A549 (cell line): ENCODE data around the gene NT5C3B. TPM values are rescaled to one million over a fixed set of nuclear protein-coding genes. Genes with fewer than 3 reads are reported as not detected.
A peak's percentile ranks its signal among the peaks of the same experiment; 100 is the strongest.

ENCODE experiments used
- ATAC-seq, 2 experiments: fragments of 200-7000 bp in 1 of 2; fragments of >200 bp in 1 of 2; cut with Nextera tagmentation in 1 of 2; cut with Tn5 transposase in 1 of 2; 3 replicates each; pipeline versions ENCODE4 v1.8.0 to v1.9.1; 2018 to 2020; ENCODE audit warnings: mild to moderate bottlenecking in 1 of 2, moderate library complexity in 1 of 2
- CTCF ChIA-PET: fragments of 300-600 bp; sonication (Branson Sonifier 250); formaldehyde crosslinking; extraction: SDS; loops from one replicate; lab custom pipeline; 2021; ENCODE audit warnings: antibody characterized with exemption, inconsistent platforms; lab: Yijun Ruan, JAX
- POLR2A ChIA-PET: fragments of 350-600 bp; formaldehyde crosslinking; extraction: SDS; loops from one replicate; lab custom pipeline; 2021; ENCODE audit warnings: antibody characterized with exemption, inconsistent platforms; lab: Yijun Ruan, JAX
- DNase-seq, 2 experiments: peaks; one replicate each; pipeline versions ENCODE4 v3.0.0 to v3.0.0-alpha.2; 2011 to 2016; ENCODE audit warnings: low read depth in 1 of 2, low spot score in 1 of 2
- FAIRE-seq: peaks from 2 replicates; lab custom pipeline; 2011; peaks lifted over from hg19 to GRCh38; lab: Jason Lieb, UNC
- H3K27ac ChIP-seq, 2 experiments: fragments of >200 bp; sonication (Bioruptor Twin); formaldehyde crosslinking; 3 replicates each; pipeline ENCODE4 v1.5.1; 2016 to 2017
- H3K4me1 ChIP-seq: fragments of >200 bp; sonication (Bioruptor Twin); formaldehyde crosslinking; 3 replicates; pipeline ENCODE4 v1.6.1; 2016
- H3K4me2 ChIP-seq: fragments of >200 bp; sonication (Bioruptor Twin); formaldehyde crosslinking; 3 replicates; pipeline ENCODE4 v1.6.1; 2016
- H3K4me3 ChIP-seq: fragments of >200 bp; sonication (Bioruptor Twin); formaldehyde crosslinking; 3 replicates; pipeline ENCODE4 v1.5.1; 2016
- H3K9me3 ChIP-seq: fragments of >200 bp; sonication (Bioruptor Twin); formaldehyde crosslinking; 3 replicates; pipeline ENCODE4 v1.6.1; 2016
- CEBPB ChIP-seq, 2 experiments: fragments of >200 bp in 1 of 2; sonication (Bioruptor Twin) in 1 of 2; formaldehyde crosslinking in 1 of 2; IDR thresholded peaks; 2 replicates each; pipeline ENCODE4 v1.6.1; 2012 to 2016
- CHD4 ChIP-seq: fragments of 200-600 bp; sonication (generic); IDR thresholded peaks from 2 replicates; pipeline ENCODE4 v1.6.1; 2016; ENCODE audit warnings: antibody characterized with exemption, mild to moderate bottlenecking, borderline replicate concordance
- E2F6 ChIP-seq: IDR thresholded peaks from 2 replicates; pipeline ENCODE4 v1.6.1; 2012; ENCODE audit warnings: low read depth, borderline replicate concordance
- EHF ChIP-seq: fragments of 250-450 bp; sonication (Bioruptor Pico); IDR thresholded peaks from 2 replicates; pipeline ENCODE4 v1.5.0; 2020; ENCODE audit warnings: mild to moderate bottlenecking
- ESRRA ChIP-seq: fragments of 150-350 bp; IDR thresholded peaks from 2 replicates; pipeline ENCODE4 v1.6.1; 2014; ENCODE audit warnings: mild to moderate bottlenecking, low read length, borderline replicate concordance
- FOSB ChIP-seq: fragments of 250-450 bp; sonication (Bioruptor Pico); IDR thresholded peaks from 2 replicates; pipeline ENCODE4 v1.5.0; 2020; ENCODE audit warnings: mild to moderate bottlenecking, moderate library complexity
- GATA3 ChIP-seq: IDR thresholded peaks from 2 replicates; pipeline ENCODE4 v1.6.1; 2012; ENCODE audit warnings: borderline replicate concordance
- HOXA7 ChIP-seq: fragments of 250-450 bp; sonication (Bioruptor Pico); IDR thresholded peaks from 2 replicates; pipeline ENCODE4 v1.5.0; 2020; ENCODE audit warnings: mild to moderate bottlenecking, moderate library complexity
- HOXB5 ChIP-seq: fragments of 250-450 bp; sonication (Bioruptor Pico); IDR thresholded peaks from 2 replicates; pipeline ENCODE4 v1.5.0; 2020; ENCODE audit warnings: mild to moderate bottlenecking, moderate library complexity
- JUN ChIP-seq, 2 experiments: fragments of >200 bp; sonication (Bioruptor Twin); formaldehyde crosslinking; IDR thresholded peaks; 2 replicates in 1 of 2; 3 replicates in 1 of 2; pipeline ENCODE4 v1.6.1; 2016 to 2017
- KDM1A ChIP-seq: fragments of 200-600 bp; sonication (generic); IDR thresholded peaks from 2 replicates; pipeline ENCODE4 v1.6.1; 2016; ENCODE audit warnings: low read depth, mild to moderate bottlenecking
- MAFK ChIP-seq: fragments of 450-650 bp; IDR thresholded peaks from 2 replicates; pipeline ENCODE4 v1.6.1; 2014; ENCODE audit not compliant: partially characterized antibody
- NPAS2 ChIP-seq: fragments of 250-450 bp; sonication (Bioruptor Pico); IDR thresholded peaks from 2 replicates; pipeline ENCODE4 v1.8.0; 2022; ENCODE audit warnings: mild to moderate bottlenecking, moderate library complexity, borderline replicate concordance
- PBX3 ChIP-seq: IDR thresholded peaks from 2 replicates; pipeline ENCODE4 v1.6.1; 2012
- POLR2A ChIP-seq: IDR thresholded peaks from 2 replicates; pipeline ENCODE4 v1.6.1; 2012; ENCODE audit warnings: mild to moderate bottlenecking, low read length
- POLR2AphosphoS2 ChIP-seq: conservative IDR thresholded peaks from 2 replicates; pipeline ENCODE4 v1.6.1; 2012; ENCODE audit warnings: low read length, improper control_type of control experiment, inconsistent platforms
- RNF2 ChIP-seq: fragments of 200-600 bp; sonication (generic); IDR thresholded peaks from 2 replicates; pipeline ENCODE4 v1.6.1; 2016; ENCODE audit warnings: low read depth, mild to moderate bottlenecking, antibody characterized with exemption, moderate library complexity, borderline replicate concordance
- SMC3 ChIP-seq: fragments of >200 bp; sonication (Bioruptor Twin); formaldehyde crosslinking; IDR thresholded peaks from 3 replicates; pipeline ENCODE4 v1.6.1; 2018; ENCODE audit warnings: inconsistent platforms
- TFCP2L1 ChIP-seq: fragments of 250-450 bp; sonication (Bioruptor Pico); IDR thresholded peaks from 2 replicates; pipeline ENCODE4 v1.5.0; 2021; ENCODE audit warnings: mild to moderate bottlenecking
- TP53 ChIP-seq: fragments of 250-450 bp; sonication (Bioruptor Pico); IDR thresholded peaks from 2 replicates; pipeline ENCODE4 v1.5.0; 2021; ENCODE audit warnings: mild to moderate bottlenecking, moderate library complexity
- WGBS: methylation state at CpG from one replicate; pipeline ENCODE4 v1.1.6; 2017; ENCODE audit errors: missing lambda C conversion rate; 5-methylcytosine and 5-hydroxymethylcytosine counted together
- polyA plus RNA-seq, 4 experiments: library from polyadenylated mRNA; depleted of rRNA in 3 of 4; stranded (reverse); fragments of >200 nt; fragmentation: RNase III in 1 of 4; extraction: RNeasy Plus Mini Kit Qiagen cat#74134 plus additional on column Dnase treatment in 1 of 4; gene quantifications; 2 replicates in 3 of 4; 3 replicates in 1 of 4; pipeline ENCODE4 v1.2.3, GENCODE V29; 2011 to 2017
- TF ChIP-seq, protein P1 (sequence below): fragments of 200-600 bp; sonication (generic); IDR thresholded peaks from 2 replicates; pipeline ENCODE4 v1.6.1; 2016; ENCODE audit warnings: antibody characterized with exemption, mild to moderate bottlenecking, moderate library complexity
- TF ChIP-seq, protein P2 (sequence below): fragments of 150-350 bp; IDR thresholded peaks from 2 replicates; pipeline ENCODE4 v1.6.1; 2014; ENCODE audit warnings: low read depth, mild to moderate bottlenecking, low read length
- TF ChIP-seq, protein P3 (sequence below): fragments of 250-450 bp; sonication (Bioruptor Pico); IDR thresholded peaks from 2 replicates; pipeline ENCODE4 v1.5.0; 2020; ENCODE audit warnings: low read depth, mild to moderate bottlenecking, moderate library complexity

Gene NT5C3B
- polyA plus RNA-seq, 2 of the 4 experiments (the other 2 are of a cell fraction): 109 to 171 TPM

GRCh38 chr17:41793784-41794539 is 42.1 kb downstream of the NT5C3B start:
- H3K27ac ChIP-seq: peak overlapping the region; percentile 86 to 92
- ChIA-PET CTCF (interaction anchor here (1.1 to 96.0 kb wide), 3 partner anchors 6 to 166 kb away, joined by 4 to 3262 read pairs (median 3262); partner anchors contain the start of genes FKBP10, GAST, HAP1 and JUP), POLR2A (interaction anchor here (0.7 to 3.2 kb wide), 6 partner anchors 8 to 105 kb away, joined by 3 to 18 read pairs (median 8); partner anchors contain the start of genes EIF1 and JUP)
- peak overlapping the region; percentile 20 for H3K4me3 ChIP-seq
- peaks cover 49% of the 10 kb centered on the region for H3K4me1 ChIP-seq
- 45% methylated on average over 14 of the region's 14 CpGs for WGBS
- FAIRE-seq (no peak), DNase-seq (no peak), ATAC-seq (peak in 1 of 2 experiments; percentile 4; a peak in 3 of 6 replicates)
- H3K9me3 ChIP-seq: no peaks in the 10 kb centered on the region
- TF ChIP-seq, protein P1, sequence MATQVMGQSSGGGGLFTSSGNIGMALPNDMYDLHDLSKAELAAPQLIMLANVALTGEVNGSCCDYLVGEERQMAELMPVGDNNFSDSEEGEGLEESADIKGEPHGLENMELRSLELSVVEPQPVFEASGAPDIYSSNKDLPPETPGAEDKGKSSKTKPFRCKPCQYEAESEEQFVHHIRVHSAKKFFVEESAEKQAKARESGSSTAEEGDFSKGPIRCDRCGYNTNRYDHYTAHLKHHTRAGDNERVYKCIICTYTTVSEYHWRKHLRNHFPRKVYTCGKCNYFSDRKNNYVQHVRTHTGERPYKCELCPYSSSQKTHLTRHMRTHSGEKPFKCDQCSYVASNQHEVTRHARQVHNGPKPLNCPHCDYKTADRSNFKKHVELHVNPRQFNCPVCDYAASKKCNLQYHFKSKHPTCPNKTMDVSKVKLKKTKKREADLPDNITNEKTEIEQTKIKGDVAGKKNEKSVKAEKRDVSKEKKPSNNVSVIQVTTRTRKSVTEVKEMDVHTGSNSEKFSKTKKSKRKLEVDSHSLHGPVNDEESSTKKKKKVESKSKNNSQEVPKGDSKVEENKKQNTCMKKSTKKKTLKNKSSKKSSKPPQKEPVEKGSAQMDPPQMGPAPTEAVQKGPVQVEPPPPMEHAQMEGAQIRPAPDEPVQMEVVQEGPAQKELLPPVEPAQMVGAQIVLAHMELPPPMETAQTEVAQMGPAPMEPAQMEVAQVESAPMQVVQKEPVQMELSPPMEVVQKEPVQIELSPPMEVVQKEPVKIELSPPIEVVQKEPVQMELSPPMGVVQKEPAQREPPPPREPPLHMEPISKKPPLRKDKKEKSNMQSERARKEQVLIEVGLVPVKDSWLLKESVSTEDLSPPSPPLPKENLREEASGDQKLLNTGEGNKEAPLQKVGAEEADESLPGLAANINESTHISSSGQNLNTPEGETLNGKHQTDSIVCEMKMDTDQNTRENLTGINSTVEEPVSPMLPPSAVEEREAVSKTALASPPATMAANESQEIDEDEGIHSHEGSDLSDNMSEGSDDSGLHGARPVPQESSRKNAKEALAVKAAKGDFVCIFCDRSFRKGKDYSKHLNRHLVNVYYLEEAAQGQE: no peak
- no peak for TF ChIP-seq KDM1A
- peak in 1 of 2 experiments; percentile 46; a peak in 1 of 5 replicates for TF ChIP-seq JUN (IDR thresholded peaks at IDR 0.05)
- peak; percentile 65; the same call in 1 of the 2 replicates for TF ChIP-seq HOXB5
- TF ChIP-seq E2F6: no peak
- TF ChIP-seq SMC3: peak; percentile 16; the same call in 1 of the 3 replicates
- peak; percentile 61; the same call in 1 of the 2 replicates for TF ChIP-seq FOSB (CRISPR knock-in tag)
- TF ChIP-seq, protein P2, sequence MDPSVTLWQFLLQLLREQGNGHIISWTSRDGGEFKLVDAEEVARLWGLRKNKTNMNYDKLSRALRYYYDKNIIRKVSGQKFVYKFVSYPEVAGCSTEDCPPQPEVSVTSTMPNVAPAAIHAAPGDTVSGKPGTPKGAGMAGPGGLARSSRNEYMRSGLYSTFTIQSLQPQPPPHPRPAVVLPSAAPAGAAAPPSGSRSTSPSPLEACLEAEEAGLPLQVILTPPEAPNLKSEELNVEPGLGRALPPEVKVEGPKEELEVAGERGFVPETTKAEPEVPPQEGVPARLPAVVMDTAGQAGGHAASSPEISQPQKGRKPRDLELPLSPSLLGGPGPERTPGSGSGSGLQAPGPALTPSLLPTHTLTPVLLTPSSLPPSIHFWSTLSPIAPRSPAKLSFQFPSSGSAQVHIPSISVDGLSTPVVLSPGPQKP: no peak
- H3K4me2 ChIP-seq: peak overlapping the region; percentile 73

DNA sequence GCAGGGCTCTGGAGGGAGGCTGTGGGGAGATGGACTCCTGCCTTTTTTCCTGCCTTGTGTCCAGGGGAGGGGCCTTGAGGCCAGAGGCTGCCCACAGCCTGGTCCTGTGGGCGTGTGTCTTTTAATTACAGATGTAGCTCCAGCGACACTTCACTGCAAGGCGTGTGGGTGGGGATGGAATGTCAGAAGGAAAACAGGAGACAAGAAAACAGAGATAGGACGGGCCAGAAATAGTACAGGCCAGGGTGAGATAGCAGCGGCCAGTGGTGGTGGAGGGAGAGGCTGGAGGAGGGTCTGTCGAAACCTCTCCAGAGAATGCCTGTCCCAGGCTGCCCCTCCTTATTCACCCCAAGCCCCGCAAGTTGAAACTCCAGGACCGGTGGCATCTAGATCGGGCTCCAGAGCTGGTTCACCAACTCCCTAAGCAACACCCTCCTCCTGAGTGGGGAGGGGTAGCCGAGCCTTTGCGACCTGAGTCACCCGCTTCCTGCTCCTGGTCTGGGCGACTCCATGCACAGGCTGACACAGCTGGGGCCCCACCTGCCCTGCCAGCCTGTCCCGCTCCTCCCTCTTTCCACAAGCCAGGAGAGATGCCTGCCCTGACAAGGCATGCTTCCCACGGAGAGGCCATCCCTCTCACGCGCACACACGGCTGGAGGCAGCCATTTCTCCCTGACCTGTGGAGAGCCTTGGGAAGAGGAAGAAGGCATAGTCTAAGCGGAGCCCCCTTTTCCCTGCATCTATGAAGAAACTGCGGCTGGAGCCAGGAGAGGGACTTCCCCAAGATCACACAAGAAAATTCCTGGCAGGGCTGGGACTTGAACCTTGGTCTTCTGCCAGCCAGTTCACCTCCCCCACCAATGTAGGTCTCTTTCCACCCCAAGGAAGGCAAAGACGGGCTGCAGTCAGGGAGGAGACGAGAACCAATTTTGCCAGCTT is 42.9 kb downstream of the NT5C3B start:
- DNase-seq: peak; percentile 68 to 93
- ATAC-seq: peak; percentile 86 to 89
- Histone ChIP-seq H3K4me1 (peaks cover 49% of the 10 kb centered on the region), H3K9me3 (no peaks in the 10 kb centered on the region), H3K4me3 (peak overlapping the region; percentile 20), H3K4me2 (peak overlapping the region; percentile 73), H3K27ac (peak overlapping the region; percentile 86 to 92)
- no peak for FAIRE-seq
- ChIA-PET POLR2A (interaction anchor here (0.8 to 3.1 kb wide), 7 partner anchors 9 to 104 kb away, joined by 3 to 18 read pairs (median 5); partner anchors contain the start of gene HAP1), CTCF (interaction anchor here (1.1 to 96.0 kb wide), 3 partner anchors 5 to 167 kb away, joined by 4 to 3262 read pairs (median 3262); partner anchors contain the start of genes FKBP10, GAST, HAP1 and JUP)
- WGBS: 2% methylated on average over 22 of the region's 22 CpGs
- TF ChIP-seq POLR2AphosphoS2 (no peak), CHD4 (no peak; the same call in 1 of the 2 replicates), MAFK (no peak), JUN (IDR thresholded peaks at IDR 0.05) (peak; percentile 5 to 48; a peak in 2 of 5 replicates), CEBPB (IDR thresholded peaks at IDR 0.05) (no peak), POLR2A (peak; percentile 33), RNF2 (no peak), ESRRA (no peak), NPAS2 (CRISPR knock-in tag) (no peak), EHF (CRISPR knock-in tag) (no peak), PBX3 (no peak), TFCP2L1 (CRISPR knock-in tag) (peak; percentile 53; the same call in 1 of the 2 replicates), TP53 (CRISPR knock-in tag) (no peak), HOXA7 (CRISPR knock-in tag) (no peak), GATA3 (peak; percentile 64)
- TF ChIP-seq, protein P2: no peak
- TF ChIP-seq, protein P3, sequence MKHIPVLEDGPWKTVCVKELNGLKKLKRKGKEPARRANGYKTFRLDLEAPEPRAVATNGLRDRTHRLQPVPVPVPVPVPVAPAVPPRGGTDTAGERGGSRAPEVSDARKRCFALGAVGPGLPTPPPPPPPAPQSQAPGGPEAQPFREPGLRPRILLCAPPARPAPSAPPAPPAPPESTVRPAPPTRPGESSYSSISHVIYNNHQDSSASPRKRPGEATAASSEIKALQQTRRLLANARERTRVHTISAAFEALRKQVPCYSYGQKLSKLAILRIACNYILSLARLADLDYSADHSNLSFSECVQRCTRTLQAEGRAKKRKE (CRISPR knock-in tag): no peak
